ENCODE results near the gene WDR45B. TPM values are rescaled to one million over a fixed set of nuclear protein-coding genes. Genes with fewer than 3 reads are reported as not detected.

The WDR45B gene
- polyA plus RNA-seq, 1 experiment = 105 TPM

- Histone ChIP-seq H3K9me3 (ENCODE audit: control insufficient read depth, insufficient read depth, low read length) (peaks cover under 1% of the 10 kb centered on the region; the same call in 1 of the 2 replicates), H3K27ac (ENCODE audit: low read depth, low read length) (no peak overlapping the region), H3K27me3 (ENCODE audit: control insufficient read depth, insufficient read depth, low read length) (no peaks in the 10 kb centered on the region), H3K4me3 (ENCODE audit: low read depth, low read length) (no peak overlapping the region)
- TF ChIP-seq CTCF (IDR thresholded peaks at IDR 0.05; ENCODE audit: low read depth, low read length) = no peak
- ChIA-PET CTCF (interaction anchor here (0.6 kb wide), 1 partner anchor 25 kb away, joined by 5 read pairs; no protein-coding TSS in a partner anchor), POLR2A (no interaction called here)
- DNase-seq (ENCODE audit: low read depth, low spot score) = no peak
These were observed 52.4 kb downstream of the WDR45B start for GRCh38 chr17:82595893-82596292.

GRCh38 chr17:82594571-82594970 lies 53.7 kb downstream of the WDR45B start:
- no peak overlapping the region for H3K27ac ChIP-seq (ENCODE audit: low read depth, low read length)
- no peak for DNase-seq (ENCODE audit: low read depth, low spot score)
- H3K27me3 ChIP-seq (ENCODE audit: control insufficient read depth, insufficient read depth, low read length) = no peaks in the 10 kb centered on the region
- no peak overlapping the region for H3K4me3 ChIP-seq (ENCODE audit: low read depth, low read length)
- ChIA-PET CTCF (no interaction called here), POLR2A (no interaction called here)
- no peak for TF ChIP-seq CTCF (IDR thresholded peaks at IDR 0.05; ENCODE audit: low read depth, low read length)
- no peaks in the 10 kb centered on the region; the same call in 1 of the 2 replicates for H3K9me3 ChIP-seq (ENCODE audit: control insufficient read depth, insufficient read depth, low read length)

- CTCF ChIA-PET = no interaction called here
- POLR2A ChIA-PET = no interaction called here
These were observed 54.6 kb downstream of the WDR45B start for GRCh38 chr17:82593590-82594087.

GRCh38 chr17:82592767-82593589 lies 55.3 kb downstream of the WDR45B start:
- H3K27ac ChIP-seq (ENCODE audit: low read depth, low read length) = peak overlapping the region; percentile 68
- ChIA-PET POLR2A (no interaction called here), CTCF (no interaction called here)
- peak; percentile 23 for DNase-seq (ENCODE audit: low read depth, low spot score)
- H3K9me3 ChIP-seq (ENCODE audit: control insufficient read depth, insufficient read depth, low read length) = no peaks in the 10 kb centered on the region; the same call in 1 of the 2 replicates
- TF ChIP-seq CTCF (IDR thresholded peaks at IDR 0.05; ENCODE audit: low read depth, low read length) = no peak
- H3K4me3 ChIP-seq (ENCODE audit: low read depth, low read length) = peak overlapping the region; percentile 69
- no peaks in the 10 kb centered on the region for H3K27me3 ChIP-seq (ENCODE audit: control insufficient read depth, insufficient read depth, low read length)

More at GRCh38 chr17:82593590-82594087, 54.6 kb downstream of the WDR45B start:
- H3K4me3 ChIP-seq (ENCODE audit: low read depth, low read length) = peak overlapping the region; percentile 69
- H3K9me3 ChIP-seq (ENCODE audit: control insufficient read depth, insufficient read depth, low read length) = no peaks in the 10 kb centered on the region; the same call in 1 of the 2 replicates
- H3K27me3 ChIP-seq (ENCODE audit: control insufficient read depth, insufficient read depth, low read length) = no peaks in the 10 kb centered on the region
- H3K27ac ChIP-seq (ENCODE audit: low read depth, low read length) = peak overlapping the region; percentile 68
- TF ChIP-seq CTCF (IDR thresholded peaks at IDR 0.05; ENCODE audit: low read depth, low read length) = no peak
- DNase-seq (ENCODE audit: low read depth, low spot score) = no peak

GRCh38 chr17:82592289-82592766 lies 55.9 kb downstream of the WDR45B start:
- Histone ChIP-seq H3K4me3 (ENCODE audit: low read depth, low read length) (no peak overlapping the region), H3K27ac (ENCODE audit: low read depth, low read length) (no peak overlapping the region), H3K9me3 (ENCODE audit: control insufficient read depth, insufficient read depth, low read length) (peaks cover 4% of the 10 kb centered on the region; the same call in 1 of the 2 replicates), H3K27me3 (ENCODE audit: control insufficient read depth, insufficient read depth, low read length) (no peaks in the 10 kb centered on the region)
- POLR2A ChIA-PET = no interaction called here
- no peak for TF ChIP-seq CTCF (IDR thresholded peaks at IDR 0.05; ENCODE audit: low read depth, low read length)
- CTCF ChIA-PET = no interaction called here
- DNase-seq (ENCODE audit: low read depth, low spot score) = no peak

Data from AG04450 (cell line).